Gastrocnemius medialis (tissue), 4 donors: ENCODE results near the gene SENP8. TPM values are rescaled to one million over a fixed set of nuclear protein-coding genes. Genes with fewer than 3 reads are reported as not detected.
A peak's percentile ranks its signal among the peaks of the same experiment; 100 is the strongest.

Experiments
- ATAC-seq, 2 donors: fragments of 150-250 bp; one replicate each; pipeline ENCODE4 v1.9.1; 2016
- DNase-seq, 2 donors: peaks; one replicate each; pipeline ENCODE4 v3.0.0-alpha.2; 2019
- H3K27ac ChIP-seq, 4 donors: fragments of 200-600 bp; sonication (generic); 1 replicate in 1 of 4; 2 replicates in 3 of 4; pipeline ENCODE4 v1.5.1; 2016 to 2018; ENCODE audit warnings: mild to moderate bottlenecking in 2 of 4, moderate library complexity in 1 of 4
- H3K27me3 ChIP-seq, 3 donors: fragments of 200-600 bp; sonication (generic) in 2 of 3; 1 replicate in 1 of 3; 2 replicates in 2 of 3; pipeline versions ENCODE4 v1.5.1 to v1.6.0; 2016 to 2019; ENCODE audit warnings: mild to moderate bottlenecking in 1 of 3, moderate library complexity in 1 of 3
- H3K36me3 ChIP-seq, 2 donors: fragments of 200-600 bp; sonication (generic) in 1 of 2; one replicate each; pipeline ENCODE4 v1.5.1; 2017 to 2018
- H3K4me1 ChIP-seq, 2 donors: fragments of 200-600 bp; sonication (generic) in 1 of 2; one replicate each; pipeline ENCODE4 v1.5.1; 2016 to 2017; ENCODE audit warnings: mild to moderate bottlenecking in 2 of 2
- H3K4me3 ChIP-seq, 4 donors: fragments of 200-600 bp; sonication (generic) in 3 of 4; 1 replicate in 1 of 4; 2 replicates in 3 of 4; pipeline ENCODE4 v1.5.1; 2016 to 2019; ENCODE audit warnings: mild to moderate bottlenecking in 2 of 4
- H3K9me3 ChIP-seq, 3 donors: fragments of 200-600 bp; sonication (generic) in 2 of 3; 1 replicate in 1 of 3; 2 replicates in 2 of 3; pipeline ENCODE4 v1.5.1; 2016 to 2019
- CTCF ChIP-seq, 5 experiments: fragments of 450-650 bp in 3 of 5; fragments of 200-600 bp in 2 of 5; sonication (generic) in 2 of 5; IDR thresholded peaks in 4 of 5; conservative IDR thresholded peaks in 1 of 5; 1 replicate in 4 of 5; 2 replicates in 1 of 5; pipeline ENCODE4 v1.5.1; 2016 to 2019; ENCODE audit warnings: antibody characterized with exemption in 5 of 5, mild to moderate bottlenecking in 3 of 5, moderate library complexity in 3 of 5
- POLR2A ChIP-seq, 2 donors: fragments of 450-650 bp; IDR thresholded peaks; one replicate each; pipeline ENCODE4 v1.6.1; 2017; ENCODE audit warnings: antibody characterized with exemption in 2 of 2, mild to moderate bottlenecking in 2 of 2, moderate library complexity in 2 of 2
- in situ Hi-C, 4 donors: fragments of 200-750 bp; cut with MboI; loops; one replicate each; pipeline versions ENCODE4 v1.15.0 to v1.8.0; 2017; ENCODE audit warnings: low sequenced_read_pairs in 4 of 4
- intact Hi-C: fragments of 100-400 bp; cut with DNase I; formaldehyde crosslinking; loops from one replicate; pipeline ENCODE4 v1.15.1; 2023; ENCODE audit warnings: low total_unique reads
- total RNA-seq, 4 donors: library from RNA; depleted of rRNA; stranded (reverse); fragments of >200 nt; gene quantifications; one replicate each; pipeline versions ENCODE4 v1.1.0 to v1.2.3, GENCODE V29; 2016

SENP8 gene
- total RNA-seq, 4 donors from 2014 or later, result 1.0 to 3.6 (median 2.7) TPM

- DNase-seq, result no peak
- in situ Hi-C loops (loop anchor here (5.0 to 25.0 kb wide), 7 partner anchors 241 to 691 kb away; no protein-coding TSS in a partner anchor), intact Hi-C loops (no loop called here)
- ATAC-seq, result no peak
- Histone ChIP-seq H3K4me1 (peaks cover 0 to 9% of the 10 kb centered on the region in 2 donors), H3K27me3 (no peaks in the 10 kb centered on the region), H3K9me3 (no peaks in the 10 kb centered on the region), H3K4me3 (no peak overlapping the region), H3K27ac (no peak overlapping the region), H3K36me3 (no peaks in the 10 kb centered on the region)
- TF ChIP-seq POLR2A (IDR thresholded peaks at IDR 0.05) (no peak), CTCF (IDR thresholded peaks at IDR 0.05 in 4 of 5, conservative IDR thresholded peaks at IDR 0.05 in 1 of 5) (no peak)
Observed at GRCh38 chr15:72153269-72154000, 35.2 kb downstream of the SENP8 start.

DNA sequence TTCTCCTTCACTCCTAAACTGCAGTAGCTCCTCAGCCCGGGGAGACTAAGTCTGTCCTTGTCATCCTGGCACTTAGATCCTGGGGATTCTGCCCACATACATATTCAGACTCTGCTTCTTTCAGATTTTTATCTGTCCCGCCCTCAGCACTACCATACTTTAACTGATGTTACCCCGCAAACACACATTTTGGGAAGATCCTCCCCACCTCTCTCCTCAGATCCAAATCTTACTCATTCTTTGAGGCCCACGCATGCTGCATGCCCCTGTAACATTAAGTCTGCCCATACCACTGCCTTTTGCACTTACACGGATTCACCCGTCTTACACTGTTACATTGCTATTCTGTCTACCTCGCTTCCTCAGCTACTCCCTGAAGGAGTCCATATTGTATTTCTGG is 36.1 kb downstream of the SENP8 start:
- no peak for ATAC-seq
- intact Hi-C loops, result no loop called here
- in situ Hi-C loops, result loop anchor here (5.0 to 25.0 kb wide), 7 partner anchors 242 to 692 kb away; no protein-coding TSS in a partner anchor

DNA sequence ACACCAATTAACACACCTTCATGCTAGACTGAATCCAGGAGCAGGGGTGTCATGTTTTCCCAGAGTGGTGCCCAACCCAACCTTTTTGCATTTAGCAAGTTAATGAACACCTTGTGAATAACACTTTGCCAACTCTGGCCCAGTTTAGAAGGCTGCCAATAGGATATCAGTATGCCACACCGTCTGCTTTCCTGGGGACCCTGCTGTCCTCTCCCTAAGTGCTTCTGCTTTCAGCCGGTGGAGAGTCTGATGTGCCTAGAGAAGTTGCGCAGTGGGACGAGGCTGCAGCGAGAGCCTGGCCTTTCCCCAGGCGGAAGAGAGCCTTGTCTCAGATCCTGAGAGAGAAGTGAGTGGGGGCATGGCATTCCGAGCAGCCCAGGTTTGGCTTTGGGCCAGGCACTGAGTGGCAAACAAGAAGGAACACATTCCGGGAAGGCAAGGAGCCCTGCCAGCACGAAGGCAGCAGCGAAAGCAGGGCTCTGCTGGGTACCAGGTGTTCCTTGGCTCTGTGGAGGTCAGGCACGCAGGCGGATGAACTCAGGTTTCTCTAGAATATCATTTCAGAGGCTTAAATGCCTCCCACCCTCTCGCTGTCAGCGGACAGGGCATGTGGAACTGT is 36.9 kb downstream of the SENP8 start:
- ATAC-seq, result peak; percentile 48 to 55
- in situ Hi-C loops (loop anchor here (10.0 to 25.0 kb wide), 6 partner anchors 243 to 693 kb away; no protein-coding TSS in a partner anchor), intact Hi-C loops (loop anchor here (5.0 kb wide), 1 partner anchor 353 kb away; no protein-coding TSS in a partner anchor)
- Histone ChIP-seq H3K36me3 (no peaks in the 10 kb centered on the region), H3K4me3 (peak overlapping the region; percentile 59 to 81 (median 62)), H3K27me3 (no peaks in the 10 kb centered on the region), H3K4me1 (peaks cover 0 to 9% of the 10 kb centered on the region in 2 donors), H3K9me3 (no peaks in the 10 kb centered on the region), H3K27ac (peak overlapping the region; percentile 39 to 67 (median 58))
- DNase-seq, result peak; percentile 31 to 47
- TF ChIP-seq POLR2A (IDR thresholded peaks at IDR 0.05), result no peak
- TF ChIP-seq CTCF (IDR thresholded peaks at IDR 0.05 in 4 of 5, conservative IDR thresholded peaks at IDR 0.05 in 1 of 5), result no peak

More for the DNA sequence above, 36.1 kb downstream of the SENP8 start:
- Histone ChIP-seq H3K27me3 (no peaks in the 10 kb centered on the region), H3K4me1 (peaks cover 0 to 9% of the 10 kb centered on the region in 2 donors), H3K36me3 (no peaks in the 10 kb centered on the region), H3K9me3 (no peaks in the 10 kb centered on the region), H3K4me3 (no peak overlapping the region), H3K27ac (no peak overlapping the region)
- TF ChIP-seq POLR2A (IDR thresholded peaks at IDR 0.05) (no peak), CTCF (IDR thresholded peaks at IDR 0.05 in 4 of 5, conservative IDR thresholded peaks at IDR 0.05 in 1 of 5) (no peak)
- no peak for DNase-seq

DNA sequence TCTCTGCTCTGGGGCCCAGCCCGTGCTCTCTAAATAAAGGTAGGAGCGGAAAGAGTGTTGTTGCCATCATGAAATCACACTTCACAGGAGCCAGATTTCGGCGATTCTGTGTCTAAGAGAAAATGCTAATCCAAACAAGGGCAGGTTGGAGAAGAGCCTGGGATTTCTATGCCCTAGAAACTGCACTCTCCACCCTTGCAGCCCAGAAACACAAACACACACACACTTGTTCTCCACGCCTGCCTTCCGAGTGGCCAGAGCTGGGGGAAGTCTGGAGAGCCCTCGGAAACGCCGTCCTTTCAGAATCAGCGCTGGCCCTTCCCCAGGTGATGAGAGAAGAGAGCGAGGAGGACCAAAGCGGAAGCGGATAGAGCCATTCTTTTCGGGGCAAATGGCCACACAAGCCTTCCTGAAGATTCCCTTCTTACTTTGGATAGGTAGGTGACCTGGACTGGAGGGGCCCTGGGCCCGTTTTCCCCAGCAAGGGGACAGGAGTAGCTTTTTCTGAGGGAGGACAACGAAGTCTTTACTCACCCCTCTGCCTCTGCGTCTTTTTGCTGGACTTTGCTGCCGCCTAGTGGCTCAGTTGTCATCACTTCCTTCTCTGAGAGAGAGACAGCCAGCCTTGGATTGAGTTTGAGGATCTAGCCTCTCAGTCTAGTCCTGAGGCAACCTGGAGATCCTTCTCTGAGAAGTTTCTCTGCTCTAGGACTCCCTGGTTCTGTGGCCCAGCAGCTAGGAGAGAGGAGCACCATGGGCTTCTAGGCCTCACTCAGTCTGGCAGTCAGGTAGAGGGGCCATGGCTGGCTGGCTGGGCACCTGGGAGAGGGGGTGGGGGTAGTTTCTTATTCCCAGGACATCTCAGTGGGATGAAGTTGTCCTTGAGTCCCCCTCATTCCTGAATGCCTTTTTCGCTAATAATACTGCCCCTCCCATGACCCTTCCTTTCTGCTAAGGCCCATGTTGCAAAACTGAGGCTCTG is 37.7 kb downstream of the SENP8 start:
- H3K4me1 ChIP-seq, result peaks cover 0 to 10% of the 10 kb centered on the region in 2 donors
- ATAC-seq (peak; percentile 95 to 98), DNase-seq (peak; percentile 65 to 74)
- no peak for TF ChIP-seq POLR2A (IDR thresholded peaks at IDR 0.05)
- TF ChIP-seq CTCF (IDR thresholded peaks at IDR 0.05 in 4 of 5, conservative IDR thresholded peaks at IDR 0.05 in 1 of 5), result peak; percentile 81 to 88 (median 85)
- H3K27me3 ChIP-seq, result no peaks in the 10 kb centered on the region
- intact Hi-C loops, result loop anchor here (1.0 to 5.0 kb wide), 4 partner anchors 265 to 411 kb away; no protein-coding TSS in a partner anchor
- H3K36me3 ChIP-seq, result no peaks in the 10 kb centered on the region
- in situ Hi-C loops, result loop anchor here (10.0 to 25.0 kb wide), 6 partner anchors 244 to 694 kb away; no protein-coding TSS in a partner anchor
- peak overlapping the region; percentile 59 to 81 (median 62) for H3K4me3 ChIP-seq
- H3K9me3 ChIP-seq, result no peaks in the 10 kb centered on the region
- peak overlapping the region; percentile 39 to 67 (median 58) for H3K27ac ChIP-seq
